Activated naive CD8-positive, alpha-beta T cell treated with anti-CD3 and anti-CD28 coated beads for 36 hours (primary cell): ENCODE results near the gene SYNGR4. TPM values are rescaled to one million over a fixed set of nuclear protein-coding genes. Genes with fewer than 3 reads are reported as not detected.

Experiments used
- DNase-seq: peaks from one replicate; pipeline ENCODE4 v3.0.0; 2021
- H3K27ac Mint-ChIP-seq: one replicate; pipeline ENCODE4 v1.8.0; 2022; ENCODE audit warnings: mild to moderate bottlenecking, moderate library complexity, mixed read lengths
- H3K27me3 Mint-ChIP-seq: one replicate; pipeline ENCODE4 v1.8.0; 2022; ENCODE audit warnings: mild to moderate bottlenecking, mixed read lengths
- H3K36me3 Mint-ChIP-seq: one replicate; pipeline ENCODE4 v1.8.0; 2021; ENCODE audit warnings: mild to moderate bottlenecking, mixed read lengths
- H3K4me1 Mint-ChIP-seq: one replicate; pipeline ENCODE4 v1.8.0; 2021; ENCODE audit warnings: mixed read lengths
- H3K4me3 Mint-ChIP-seq: one replicate; pipeline ENCODE4 v1.8.0; 2022; ENCODE audit warnings: mild to moderate bottlenecking, moderate library complexity, mixed read lengths
- H3K9me3 Mint-ChIP-seq: one replicate; pipeline ENCODE4 v1.8.0; 2022; ENCODE audit warnings: mixed read lengths
- total RNA-seq, 2 experiments: library from RNA; stranded (reverse); gene quantifications; one replicate each; pipeline ENCODE4 v1.2.3, GENCODE V29; 2021

Gene SYNGR4
- total RNA-seq, 2 experiments from 2014 or later = 0.31 TPM; not detected in 1

DNA sequence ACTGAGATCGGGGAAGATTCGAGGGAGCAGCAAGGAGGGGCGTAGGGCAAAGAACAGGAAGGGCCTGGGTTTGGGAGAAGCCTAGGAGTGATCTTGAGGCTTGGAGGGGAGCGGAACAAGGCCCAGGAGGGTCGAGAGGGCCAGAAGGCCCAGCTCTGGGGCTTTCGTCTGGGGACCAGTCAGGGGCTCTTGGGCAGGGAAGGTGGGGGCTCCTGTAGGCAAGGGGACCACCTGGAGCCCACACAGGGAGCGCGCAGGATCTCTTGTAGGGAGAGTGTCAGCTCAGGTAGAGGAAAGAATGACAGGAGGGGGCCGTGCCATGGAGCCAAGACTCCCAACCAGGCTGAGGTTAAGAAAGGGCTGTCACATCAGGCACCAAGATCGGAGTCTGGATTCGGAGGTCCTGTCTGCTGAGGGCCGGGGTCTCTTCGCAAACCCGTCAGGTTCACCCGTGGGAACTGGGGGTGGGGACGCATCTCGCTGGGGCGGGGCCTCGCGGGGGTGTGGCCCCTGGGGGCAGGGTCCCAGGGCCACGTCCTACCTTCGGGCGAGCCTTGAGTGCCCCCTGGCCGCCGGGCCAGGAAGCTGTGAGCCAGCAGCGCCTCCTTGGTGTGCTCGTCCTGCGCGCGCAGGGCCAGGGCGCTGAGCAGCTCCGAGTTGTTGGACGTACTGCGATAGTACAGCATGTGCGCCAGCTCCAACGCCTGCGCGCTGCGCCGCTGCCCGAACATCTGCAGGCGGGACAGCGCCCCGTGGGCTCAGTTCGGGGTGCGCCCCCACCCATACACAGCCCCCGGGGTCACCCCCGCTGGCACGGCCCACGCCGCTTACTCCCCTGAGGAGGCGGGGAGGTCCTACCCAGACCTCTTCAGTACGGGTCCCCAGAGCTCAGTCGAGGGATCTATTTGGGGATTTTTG is 30.4 kb upstream of the SYNGR4 start:
- peaks cover 46% of the 10 kb centered on the region for H3K4me1 Mint-ChIP-seq
- H3K27me3 Mint-ChIP-seq = no peaks in the 10 kb centered on the region
- peak; percentile 95 for DNase-seq
- peak overlapping the region; percentile 90 for H3K27ac Mint-ChIP-seq
- H3K9me3 Mint-ChIP-seq = no peaks in the 10 kb centered on the region
- peaks cover 19% of the 10 kb centered on the region for H3K36me3 Mint-ChIP-seq
- H3K4me3 Mint-ChIP-seq = peak overlapping the region; percentile 81

DNA sequence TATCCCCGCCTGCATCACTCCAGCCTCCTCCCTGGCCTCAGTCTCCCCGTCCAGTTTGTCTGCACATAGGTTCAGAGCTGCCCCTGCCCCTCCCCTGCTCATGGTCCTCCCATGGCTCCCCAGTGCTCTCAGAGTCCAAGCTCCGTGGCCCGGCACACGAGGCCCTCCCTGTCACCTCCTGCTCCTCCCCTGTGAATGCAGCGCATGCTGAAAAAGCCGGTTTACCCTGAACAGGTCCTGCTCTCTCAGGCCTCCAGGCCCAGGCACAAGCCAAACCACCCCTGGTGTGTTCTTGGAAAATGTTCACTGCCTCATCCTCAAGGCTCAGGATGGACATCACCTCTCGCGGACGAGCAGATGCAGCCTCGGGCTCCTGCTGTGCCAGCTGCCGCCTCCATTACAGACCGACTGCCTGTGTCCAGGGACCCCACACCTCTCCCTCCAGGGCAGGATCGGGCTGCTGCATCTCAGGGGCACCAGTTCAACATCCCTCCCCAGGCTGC is 25.9 kb upstream of the SYNGR4 start:
- Mint-ChIP-seq H3K4me3 (no peak overlapping the region), H3K36me3 (no peaks in the 10 kb centered on the region), H3K27me3 (no peaks in the 10 kb centered on the region), H3K4me1 (peaks cover 9% of the 10 kb centered on the region), H3K9me3 (no peaks in the 10 kb centered on the region), H3K27ac (no peak overlapping the region)
- DNase-seq = no peak

DNA sequence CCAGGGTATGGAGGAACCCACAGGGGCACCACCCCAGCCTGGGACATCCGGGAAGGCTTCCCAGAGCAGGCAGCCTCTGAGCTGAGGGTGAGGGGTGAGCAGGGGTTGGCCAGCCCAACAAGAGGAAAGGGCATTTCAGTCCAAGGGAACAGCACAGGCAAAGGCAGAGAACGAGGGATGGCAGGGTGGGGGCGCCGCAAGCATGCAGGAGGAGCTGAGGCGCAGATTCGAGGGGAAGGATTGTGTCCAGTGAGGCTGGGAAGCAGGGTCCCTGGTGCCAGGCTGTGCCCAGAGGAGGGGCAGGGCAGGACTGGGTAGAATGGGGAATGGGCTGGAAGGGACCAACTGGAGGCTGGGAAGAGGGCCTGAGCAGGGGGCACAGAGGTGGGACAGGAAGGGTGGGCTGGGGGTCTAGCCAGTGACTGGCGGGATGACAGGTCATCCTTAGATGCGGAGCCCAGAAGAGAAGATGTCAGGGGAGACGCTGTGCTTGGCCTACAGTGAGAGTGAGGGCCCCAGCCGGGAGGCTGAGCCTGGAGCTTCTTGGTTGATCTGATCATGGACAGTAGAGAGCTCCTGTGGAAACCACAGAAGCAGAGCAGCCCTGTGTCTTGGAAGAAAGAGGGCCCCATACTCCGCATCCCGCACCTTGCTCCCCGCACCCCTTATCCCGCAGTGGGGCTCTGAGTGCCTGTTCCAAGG is 25.2 kb upstream of the SYNGR4 start:
- Mint-ChIP-seq H3K27ac (no peak overlapping the region), H3K4me3 (no peak overlapping the region), H3K27me3 (no peaks in the 10 kb centered on the region), H3K36me3 (no peaks in the 10 kb centered on the region), H3K4me1 (peaks cover 6% of the 10 kb centered on the region), H3K9me3 (no peaks in the 10 kb centered on the region)
- no peak for DNase-seq

DNA sequence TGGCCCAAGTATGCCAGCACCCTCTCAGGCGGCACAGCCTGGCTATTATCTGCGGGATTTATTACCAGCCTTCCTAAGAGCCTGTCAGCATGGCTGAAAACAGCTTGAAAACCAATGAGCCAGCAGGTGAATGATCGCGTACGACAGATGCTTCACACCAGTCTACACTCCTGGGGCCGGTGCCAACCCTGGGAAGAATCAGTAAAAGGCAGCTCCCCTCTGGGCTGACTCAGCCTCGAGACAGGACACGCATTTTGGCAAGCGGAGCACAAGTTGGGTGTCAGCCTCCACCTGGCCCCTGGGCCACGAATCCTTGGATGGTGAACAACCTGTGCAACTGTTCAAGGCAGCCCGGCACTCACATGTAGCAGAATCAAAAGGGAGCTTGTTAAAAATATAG is 23.2 kb upstream of the SYNGR4 start:
- no peaks in the 10 kb centered on the region for H3K27me3 Mint-ChIP-seq
- DNase-seq = no peak

DNA sequence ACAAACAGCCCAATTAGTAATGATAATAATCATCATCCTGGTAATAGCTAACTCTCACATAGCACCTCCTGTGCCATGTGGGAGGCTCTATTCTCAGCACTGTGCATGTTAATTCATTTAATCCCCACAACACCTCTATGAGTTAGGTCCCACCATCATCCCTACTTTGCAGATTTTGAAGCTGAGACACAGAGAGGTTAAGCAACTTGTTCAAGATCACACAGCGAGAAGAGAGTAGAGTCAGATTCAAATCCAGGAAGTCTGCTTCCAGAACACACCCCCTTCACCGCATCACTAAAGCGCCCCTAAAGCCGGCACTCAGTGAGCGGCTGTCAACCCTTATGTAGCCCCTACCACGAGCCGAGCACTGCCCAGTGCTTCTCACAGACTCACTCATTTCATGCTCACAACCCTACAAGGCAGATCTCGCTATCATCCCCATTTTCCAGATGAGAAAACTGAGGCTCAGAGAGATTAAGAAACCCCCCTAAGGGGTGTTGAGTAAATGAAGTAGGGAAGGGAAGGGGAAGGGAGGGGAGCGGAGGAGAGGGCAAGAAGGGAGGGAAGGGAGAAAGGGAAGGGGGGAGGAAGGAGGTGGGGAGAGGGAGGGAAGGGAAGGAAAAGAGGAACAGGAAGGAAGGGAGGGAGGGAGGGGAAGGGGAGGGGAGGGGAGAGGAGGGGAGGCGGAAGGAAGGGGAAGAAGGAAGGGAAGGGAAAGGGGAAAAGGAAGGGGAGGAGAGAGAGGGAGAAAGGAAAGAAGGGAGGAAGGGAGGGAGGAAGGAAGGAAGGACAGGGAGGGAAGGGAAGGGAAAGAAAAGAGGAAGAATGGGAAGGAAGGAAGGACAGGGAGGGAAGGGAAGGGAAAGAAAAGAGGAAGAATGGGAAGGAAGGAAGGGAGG is 22.4 kb upstream of the SYNGR4 start:
- no peaks in the 10 kb centered on the region for H3K4me1 Mint-ChIP-seq
- no peaks in the 10 kb centered on the region for H3K27me3 Mint-ChIP-seq
- no peak overlapping the region for H3K4me3 Mint-ChIP-seq
- no peaks in the 10 kb centered on the region for H3K36me3 Mint-ChIP-seq
- H3K27ac Mint-ChIP-seq = no peak overlapping the region
- H3K9me3 Mint-ChIP-seq = no peaks in the 10 kb centered on the region
- no peak for DNase-seq

More for the DNA sequence above, 23.2 kb upstream of the SYNGR4 start:
- H3K4me1 Mint-ChIP-seq = no peaks in the 10 kb centered on the region
- H3K4me3 Mint-ChIP-seq = no peak overlapping the region
- H3K27ac Mint-ChIP-seq = no peak overlapping the region
- H3K9me3 Mint-ChIP-seq = no peaks in the 10 kb centered on the region
- no peaks in the 10 kb centered on the region for H3K36me3 Mint-ChIP-seq

DNA sequence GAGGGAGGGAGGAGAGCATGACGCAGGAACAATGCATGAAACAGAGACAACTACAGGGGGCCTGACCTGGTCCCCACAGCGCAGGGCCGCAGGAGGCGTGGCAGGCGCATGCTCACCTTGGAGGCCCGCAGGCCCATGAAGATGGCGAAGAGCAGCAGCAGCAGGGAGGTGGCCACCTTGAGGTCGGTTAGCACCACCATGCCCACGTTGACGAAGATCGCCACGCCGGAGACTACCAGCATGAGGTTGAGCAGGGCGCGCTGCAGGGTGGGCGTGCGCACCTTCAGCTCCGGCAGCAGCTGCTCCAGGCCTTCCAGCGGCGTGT is 21.8 kb upstream of the SYNGR4 start:
- Mint-ChIP-seq H3K36me3 (no peaks in the 10 kb centered on the region), H3K27ac (no peak overlapping the region), H3K4me1 (no peaks in the 10 kb centered on the region), H3K27me3 (no peaks in the 10 kb centered on the region), H3K4me3 (no peak overlapping the region), H3K9me3 (no peaks in the 10 kb centered on the region)
- DNase-seq = no peak

DNA sequence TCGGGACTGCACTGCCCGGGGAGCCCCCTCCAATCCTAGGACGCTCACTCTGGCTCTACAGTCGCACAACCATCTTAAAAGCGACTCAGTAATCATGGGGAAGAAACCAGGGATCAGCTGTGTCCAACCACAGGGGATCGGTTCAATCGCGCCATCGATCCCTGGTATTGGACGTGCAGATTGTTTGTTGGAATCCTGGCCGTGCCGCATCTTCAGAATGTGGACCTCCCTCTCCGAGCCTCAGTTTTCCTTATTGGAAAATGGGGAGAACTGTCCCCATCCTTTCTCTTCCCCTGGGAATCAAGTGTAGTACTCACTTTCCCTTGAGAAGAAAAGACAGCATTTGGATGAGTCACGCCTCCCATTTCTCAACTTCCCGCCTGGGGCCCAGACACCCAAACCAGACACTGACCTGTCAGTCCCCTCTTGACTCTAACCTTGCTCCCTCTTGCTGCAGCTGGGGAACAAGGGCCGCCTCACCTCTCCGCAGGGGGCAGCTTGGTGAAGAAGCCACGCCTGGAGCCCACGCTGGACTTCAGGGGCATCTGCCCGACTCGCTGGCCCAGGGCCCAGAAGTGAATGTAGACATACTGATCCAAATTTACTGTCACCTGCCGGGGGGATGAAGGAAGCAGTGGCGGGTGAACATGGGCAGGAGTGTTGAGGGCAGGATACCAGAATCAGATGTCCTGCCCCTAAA is 21.2 kb upstream of the SYNGR4 start:
- Mint-ChIP-seq H3K4me1 (no peaks in the 10 kb centered on the region), H3K27ac (no peak overlapping the region), H3K36me3 (no peaks in the 10 kb centered on the region), H3K27me3 (no peaks in the 10 kb centered on the region), H3K9me3 (no peaks in the 10 kb centered on the region), H3K4me3 (no peak overlapping the region)
- DNase-seq = no peak

DNA sequence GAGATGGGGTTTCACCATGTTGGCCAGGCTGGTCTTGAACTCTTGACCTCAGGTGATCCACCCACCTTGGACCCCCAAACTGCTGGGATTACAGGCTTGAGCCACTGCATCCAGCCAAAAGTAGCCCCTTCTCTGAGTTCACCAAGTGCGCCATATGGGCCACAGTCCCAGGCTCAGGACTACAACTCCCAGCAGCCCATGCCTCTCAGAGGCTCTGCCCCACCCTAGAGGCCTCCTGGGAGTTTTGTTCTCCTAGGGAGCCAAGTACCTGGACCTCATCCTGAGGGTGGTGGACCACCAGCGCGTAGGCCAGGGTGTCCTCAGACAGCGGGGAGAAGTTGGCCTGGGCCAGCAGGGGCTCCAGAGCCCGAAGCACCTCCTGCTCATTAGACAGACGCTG is 19.3 kb upstream of the SYNGR4 start:
- H3K27ac Mint-ChIP-seq = no peak overlapping the region
- H3K9me3 Mint-ChIP-seq = no peaks in the 10 kb centered on the region
- no peak for DNase-seq
- H3K36me3 Mint-ChIP-seq = peaks cover 2% of the 10 kb centered on the region
- no peaks in the 10 kb centered on the region for H3K4me1 Mint-ChIP-seq
- no peak overlapping the region for H3K4me3 Mint-ChIP-seq
- no peaks in the 10 kb centered on the region for H3K27me3 Mint-ChIP-seq

DNA sequence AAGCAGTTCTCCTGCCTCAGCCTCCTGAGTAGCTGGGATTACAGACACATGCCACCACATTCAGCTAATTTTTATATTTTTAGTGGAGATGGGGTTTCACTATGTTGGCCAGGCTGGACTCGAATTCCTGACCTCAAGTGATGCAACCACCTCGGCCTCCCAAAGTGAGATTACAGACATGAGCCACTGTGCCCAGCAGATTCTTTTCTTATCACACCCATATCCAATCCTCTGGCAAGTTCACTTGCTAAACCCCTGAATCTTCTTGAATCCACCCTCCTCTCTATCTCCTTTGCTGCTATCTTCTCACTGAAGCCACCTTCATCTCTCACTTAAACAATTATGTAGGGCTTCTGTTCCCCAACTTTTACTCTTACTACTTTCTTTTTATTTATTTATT is 18.0 kb upstream of the SYNGR4 start:
- no peak overlapping the region for H3K27ac Mint-ChIP-seq
- H3K36me3 Mint-ChIP-seq = peaks cover 4% of the 10 kb centered on the region
- no peaks in the 10 kb centered on the region for H3K9me3 Mint-ChIP-seq
- DNase-seq = no peak
- H3K4me3 Mint-ChIP-seq = no peak overlapping the region
- H3K27me3 Mint-ChIP-seq = no peaks in the 10 kb centered on the region
- H3K4me1 Mint-ChIP-seq = peaks cover 2% of the 10 kb centered on the region

DNA sequence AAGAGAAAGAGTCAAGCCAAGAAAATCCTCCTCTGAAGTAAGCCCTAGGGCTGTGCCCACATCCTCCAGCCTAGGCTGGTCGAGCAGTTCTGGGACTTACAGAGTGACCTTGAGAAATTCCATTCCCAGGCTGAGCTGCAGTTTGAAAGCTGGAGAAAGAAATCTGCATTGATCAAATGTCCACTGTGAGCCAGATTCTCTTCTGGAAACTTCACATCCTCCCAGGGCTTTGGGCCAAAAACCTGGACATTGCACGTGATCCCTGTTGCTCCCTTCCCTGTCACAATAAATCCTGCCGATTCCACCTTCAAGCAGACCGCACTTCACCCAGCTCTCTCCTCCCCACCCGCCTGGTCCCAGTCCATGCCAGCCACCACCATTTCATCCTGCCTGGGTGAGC is 16.1 kb upstream of the SYNGR4 start:
- DNase-seq = no peak
- no peaks in the 10 kb centered on the region for H3K27me3 Mint-ChIP-seq
- H3K9me3 Mint-ChIP-seq = no peaks in the 10 kb centered on the region
- H3K4me1 Mint-ChIP-seq = peaks cover 5% of the 10 kb centered on the region
- H3K4me3 Mint-ChIP-seq = no peak overlapping the region
- H3K36me3 Mint-ChIP-seq = peaks cover 5% of the 10 kb centered on the region
- no peak overlapping the region for H3K27ac Mint-ChIP-seq

DNA sequence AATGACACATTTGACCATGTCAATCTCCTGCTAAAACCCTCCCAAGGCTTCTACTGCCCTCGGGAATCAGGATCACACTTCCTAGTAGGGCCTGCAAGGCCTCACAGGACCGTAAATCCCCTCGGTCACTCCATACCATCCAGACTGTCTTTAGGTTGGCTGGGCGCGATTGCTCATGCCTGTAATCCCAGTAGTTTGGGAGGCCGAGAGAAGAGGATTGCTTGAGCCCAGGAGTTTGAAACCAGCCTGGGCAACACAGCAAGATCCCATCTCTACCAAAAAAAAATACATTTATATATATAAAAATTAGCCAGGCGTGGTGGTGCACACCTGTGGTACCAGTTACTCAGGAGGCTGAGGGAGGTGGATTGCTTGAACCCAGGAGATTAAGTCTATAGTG is 15.4 kb upstream of the SYNGR4 start:
- no peak for DNase-seq
- H3K36me3 Mint-ChIP-seq = peaks cover 5% of the 10 kb centered on the region
- no peak overlapping the region for H3K4me3 Mint-ChIP-seq
- no peaks in the 10 kb centered on the region for H3K9me3 Mint-ChIP-seq
- no peaks in the 10 kb centered on the region for H3K27me3 Mint-ChIP-seq
- H3K27ac Mint-ChIP-seq = no peak overlapping the region
- H3K4me1 Mint-ChIP-seq = peaks cover 5% of the 10 kb centered on the region

DNA sequence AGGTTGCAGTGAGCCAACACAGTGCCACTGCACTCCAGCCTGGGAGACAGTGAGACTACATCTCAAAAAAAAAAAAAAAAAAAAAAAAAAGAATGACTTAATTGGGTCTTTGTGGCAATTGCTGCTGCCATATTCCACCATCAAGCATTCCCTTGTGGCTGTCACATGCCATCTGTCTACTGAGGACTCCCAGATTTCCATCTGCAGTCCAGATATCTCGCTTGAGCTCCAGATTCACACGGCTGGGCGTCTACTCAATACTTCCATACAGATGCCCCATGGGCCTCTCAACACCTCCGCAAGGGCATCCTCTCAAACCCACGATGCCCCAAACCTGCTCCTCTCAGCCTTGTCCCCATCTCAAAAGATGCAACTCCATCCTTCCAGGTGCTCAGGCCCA is 13.3 kb upstream of the SYNGR4 start:
- H3K9me3 Mint-ChIP-seq = no peaks in the 10 kb centered on the region
- no peak overlapping the region for H3K4me3 Mint-ChIP-seq
- no peaks in the 10 kb centered on the region for H3K27me3 Mint-ChIP-seq
- peaks cover 5% of the 10 kb centered on the region for H3K36me3 Mint-ChIP-seq
- DNase-seq = no peak
- peaks cover 5% of the 10 kb centered on the region for H3K4me1 Mint-ChIP-seq
- no peak overlapping the region for H3K27ac Mint-ChIP-seq

DNA sequence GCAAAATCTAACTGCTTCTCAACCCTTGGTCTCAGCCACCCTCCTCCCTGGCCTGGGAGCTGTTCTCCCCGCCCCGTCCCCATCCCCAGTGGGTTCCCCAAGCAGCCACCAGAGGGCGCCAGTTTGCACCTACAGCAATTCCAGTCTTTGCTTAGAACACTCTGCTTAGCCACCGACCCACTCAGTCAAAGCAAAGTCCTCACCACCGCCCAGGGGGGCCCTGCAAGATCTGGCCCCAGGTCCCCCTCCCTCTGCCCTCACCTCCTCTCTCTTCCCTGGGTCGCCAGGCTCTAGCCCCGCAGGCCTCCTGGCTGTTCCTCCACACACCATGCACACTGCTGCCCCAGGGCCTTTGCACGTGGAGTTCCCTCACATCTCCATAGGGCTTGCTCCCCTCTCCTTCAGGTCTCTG is 12.8 kb upstream of the SYNGR4 start:
- no peak overlapping the region for H3K27ac Mint-ChIP-seq
- no peaks in the 10 kb centered on the region for H3K9me3 Mint-ChIP-seq
- peak; percentile 76 for DNase-seq
- no peaks in the 10 kb centered on the region for H3K27me3 Mint-ChIP-seq
- H3K36me3 Mint-ChIP-seq = peaks cover 5% of the 10 kb centered on the region
- H3K4me3 Mint-ChIP-seq = no peak overlapping the region
- H3K4me1 Mint-ChIP-seq = peaks cover 5% of the 10 kb centered on the region

DNA sequence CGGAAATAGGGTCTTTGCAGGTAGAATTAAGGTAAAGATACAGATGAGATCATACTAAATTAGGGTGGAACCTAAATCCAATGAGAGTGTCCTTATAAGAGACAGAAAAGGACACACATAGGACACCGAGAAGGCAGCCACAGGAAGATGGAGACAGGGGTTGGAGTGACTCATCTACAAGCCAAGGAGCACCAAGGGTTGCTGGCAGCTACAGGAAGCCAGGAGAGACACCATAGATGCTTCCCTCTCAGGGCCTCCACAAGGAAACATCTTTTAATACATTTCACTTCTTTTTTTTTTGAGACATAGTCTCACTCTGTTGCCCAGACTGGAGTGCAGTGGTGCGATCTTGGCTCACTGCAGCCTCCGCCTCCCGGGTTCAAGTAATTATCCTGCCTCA is 10.5 kb upstream of the SYNGR4 start:
- Mint-ChIP-seq H3K4me1 (peaks cover 7% of the 10 kb centered on the region), H3K36me3 (peaks cover 3% of the 10 kb centered on the region), H3K27me3 (no peaks in the 10 kb centered on the region), H3K27ac (no peak overlapping the region), H3K9me3 (no peaks in the 10 kb centered on the region), H3K4me3 (no peak overlapping the region)
- DNase-seq = no peak
